A549 (cell line): ENCODE measurements around the gene BEND5.
A peak's percentile ranks its signal among the peaks of the same experiment; 100 is the strongest.

Experiments used
- BHLHE40 ChIP-seq: IDR thresholded peaks from 2 replicates; pipeline ENCODE4 v1.6.1; 2012; ENCODE audit warnings: low read depth, low read length, inconsistent platforms
- CHD4 ChIP-seq: fragments of 200-600 bp; sonication (generic); IDR thresholded peaks from 2 replicates; pipeline ENCODE4 v1.6.1; 2016; ENCODE audit warnings: antibody characterized with exemption, mild to moderate bottlenecking, borderline replicate concordance
- EHF ChIP-seq: fragments of 250-450 bp; sonication (Bioruptor Pico); IDR thresholded peaks from 2 replicates; pipeline ENCODE4 v1.5.0; 2020; ENCODE audit warnings: mild to moderate bottlenecking
- FOSL2 ChIP-seq, 2 experiments: fragments of 450-650 bp in 1 of 2; fragments of >200 bp in 1 of 2; sonication (Bioruptor Twin) in 1 of 2; formaldehyde crosslinking; IDR thresholded peaks; 2 replicates each; pipeline versions ENCODE4 v1.5.0 to v1.6.1; 2016 to 2020; ENCODE audit warnings: mild to moderate bottlenecking in 1 of 2, moderate library complexity in 1 of 2
- POLR2A ChIP-seq: IDR thresholded peaks from 2 replicates; pipeline ENCODE4 v1.6.1; 2012; ENCODE audit warnings: mild to moderate bottlenecking, low read length
- POLR2AphosphoS2 ChIP-seq: conservative IDR thresholded peaks from 2 replicates; pipeline ENCODE4 v1.6.1; 2012; ENCODE audit warnings: low read length, improper control_type of control experiment, inconsistent platforms
- TP53 ChIP-seq: fragments of 250-450 bp; sonication (Bioruptor Pico); IDR thresholded peaks from 2 replicates; pipeline ENCODE4 v1.5.0; 2021; ENCODE audit warnings: mild to moderate bottlenecking, moderate library complexity
- TF ChIP-seq, protein P1 (sequence below): fragments of >200 bp; sonication (Bioruptor Twin); formaldehyde crosslinking; IDR thresholded peaks from 3 replicates; pipeline ENCODE4 v1.5.1; 2016
- TF ChIP-seq, protein P2 (sequence below): fragments of 150-350 bp; IDR thresholded peaks from 2 replicates; pipeline ENCODE4 v1.6.1; 2014; ENCODE audit warnings: low read depth, mild to moderate bottlenecking, low read length

DNA sequence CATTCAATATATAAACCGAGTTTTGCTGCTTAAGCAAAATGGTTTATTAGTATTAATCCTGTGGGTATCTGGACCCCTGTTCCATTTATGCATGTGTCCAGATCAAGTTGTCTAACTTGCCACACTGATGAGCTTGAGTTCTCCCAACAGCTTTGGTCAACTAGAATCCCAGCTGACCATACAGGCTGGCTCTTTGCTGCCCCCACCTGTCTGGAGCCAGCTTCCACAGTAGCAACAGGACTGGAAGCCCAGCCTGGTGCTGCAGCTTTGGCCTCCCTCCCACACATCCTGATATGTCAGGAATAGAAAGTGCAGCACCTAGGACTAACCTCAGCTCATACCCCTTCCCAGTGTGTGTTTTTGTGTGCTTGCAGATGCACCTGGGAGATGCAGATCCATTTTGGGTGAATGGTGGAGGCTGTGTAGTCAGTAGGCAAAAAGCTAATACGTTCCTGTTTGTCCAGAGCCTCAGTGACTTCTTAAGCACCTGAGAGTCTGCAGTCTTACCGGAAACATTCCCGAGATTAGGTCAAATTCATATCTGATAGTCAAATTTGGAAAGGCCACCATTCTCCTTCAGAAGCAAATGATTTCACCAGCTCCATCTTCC is 40.9 kb upstream of the BEND5 start:
- no peak for TF ChIP-seq TP53
- no peak for TF ChIP-seq POLR2A
- TF ChIP-seq, protein P1, sequence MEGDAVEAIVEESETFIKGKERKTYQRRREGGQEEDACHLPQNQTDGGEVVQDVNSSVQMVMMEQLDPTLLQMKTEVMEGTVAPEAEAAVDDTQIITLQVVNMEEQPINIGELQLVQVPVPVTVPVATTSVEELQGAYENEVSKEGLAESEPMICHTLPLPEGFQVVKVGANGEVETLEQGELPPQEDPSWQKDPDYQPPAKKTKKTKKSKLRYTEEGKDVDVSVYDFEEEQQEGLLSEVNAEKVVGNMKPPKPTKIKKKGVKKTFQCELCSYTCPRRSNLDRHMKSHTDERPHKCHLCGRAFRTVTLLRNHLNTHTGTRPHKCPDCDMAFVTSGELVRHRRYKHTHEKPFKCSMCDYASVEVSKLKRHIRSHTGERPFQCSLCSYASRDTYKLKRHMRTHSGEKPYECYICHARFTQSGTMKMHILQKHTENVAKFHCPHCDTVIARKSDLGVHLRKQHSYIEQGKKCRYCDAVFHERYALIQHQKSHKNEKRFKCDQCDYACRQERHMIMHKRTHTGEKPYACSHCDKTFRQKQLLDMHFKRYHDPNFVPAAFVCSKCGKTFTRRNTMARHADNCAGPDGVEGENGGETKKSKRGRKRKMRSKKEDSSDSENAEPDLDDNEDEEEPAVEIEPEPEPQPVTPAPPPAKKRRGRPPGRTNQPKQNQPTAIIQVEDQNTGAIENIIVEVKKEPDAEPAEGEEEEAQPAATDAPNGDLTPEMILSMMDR = peak; percentile 50
- TF ChIP-seq, protein P2, sequence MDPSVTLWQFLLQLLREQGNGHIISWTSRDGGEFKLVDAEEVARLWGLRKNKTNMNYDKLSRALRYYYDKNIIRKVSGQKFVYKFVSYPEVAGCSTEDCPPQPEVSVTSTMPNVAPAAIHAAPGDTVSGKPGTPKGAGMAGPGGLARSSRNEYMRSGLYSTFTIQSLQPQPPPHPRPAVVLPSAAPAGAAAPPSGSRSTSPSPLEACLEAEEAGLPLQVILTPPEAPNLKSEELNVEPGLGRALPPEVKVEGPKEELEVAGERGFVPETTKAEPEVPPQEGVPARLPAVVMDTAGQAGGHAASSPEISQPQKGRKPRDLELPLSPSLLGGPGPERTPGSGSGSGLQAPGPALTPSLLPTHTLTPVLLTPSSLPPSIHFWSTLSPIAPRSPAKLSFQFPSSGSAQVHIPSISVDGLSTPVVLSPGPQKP = no peak
- TF ChIP-seq BHLHE40 = no peak
- TF ChIP-seq CHD4 = no peak
- no peak for TF ChIP-seq EHF (CRISPR knock-in tag)
- TF ChIP-seq FOSL2 (IDR thresholded peaks at IDR 0.05) = no peak
- no peak for TF ChIP-seq FOSL2 (CRISPR knock-in tag; IDR thresholded peaks at IDR 0.05)
- no peak for TF ChIP-seq POLR2AphosphoS2
